ENCODE results near the gene ESF1. TPM values are rescaled to one million over a fixed set of nuclear protein-coding genes. Genes with fewer than 3 reads are reported as not detected.
"Not testable (repeated sequence)": the region's sequence is repeated elsewhere in the genome, so short reads cannot be mapped to it uniquely, and the experiment has no call there.

The ESF1 gene
- polyA plus RNA-seq, 3 donors: 3.5 to 13.2 (median 7.7) TPM

GRCh38 chr20:13791540-13792459 is 7.1 kb upstream of the ESF1 start:
- no peak overlapping the region for H3K27ac ChIP-seq (ENCODE audit: low read depth, low read length)

DNA sequence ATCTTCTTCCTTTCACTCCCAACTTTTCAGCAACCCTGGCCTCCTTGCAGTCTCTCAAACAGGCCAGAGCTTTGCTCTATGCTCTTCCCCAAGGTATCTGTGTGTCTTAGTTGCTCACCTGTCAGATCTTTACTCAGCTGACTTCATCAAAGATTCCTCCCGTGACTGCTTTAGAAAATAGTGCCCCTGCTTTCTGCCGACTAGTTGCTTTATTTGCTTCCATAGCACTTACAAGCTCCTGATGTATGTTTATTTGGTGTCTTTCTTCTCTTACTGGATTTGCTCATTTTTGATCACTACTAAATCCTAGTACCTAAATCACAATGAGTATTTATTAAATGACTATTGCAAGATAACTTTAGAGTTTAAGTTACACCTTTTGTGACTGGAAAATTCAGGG is 6.0 kb upstream of the ESF1 start:
- 56 to 94% (median 89%) methylated on average over 2 of the region's 2 CpGs for WGBS, 3 donors
- H3K27ac ChIP-seq (ENCODE audit: low read depth, low read length): no peak overlapping the region

More at GRCh38 chr20:13791540-13792459, 7.1 kb upstream of the ESF1 start:
- WGBS, 3 donors: 93 to 96% (median 95%) methylated on average over 2 of the region's 2 CpGs

GRCh38 chr20:13788167-13788834 is 3.6 kb upstream of the ESF1 start:
- no peak overlapping the region for H3K27ac ChIP-seq (ENCODE audit: low read depth, low read length)
- WGBS, 3 donors: 0 to 16% (median 15%) methylated on average over 1 of the region's 1 CpG

DNA sequence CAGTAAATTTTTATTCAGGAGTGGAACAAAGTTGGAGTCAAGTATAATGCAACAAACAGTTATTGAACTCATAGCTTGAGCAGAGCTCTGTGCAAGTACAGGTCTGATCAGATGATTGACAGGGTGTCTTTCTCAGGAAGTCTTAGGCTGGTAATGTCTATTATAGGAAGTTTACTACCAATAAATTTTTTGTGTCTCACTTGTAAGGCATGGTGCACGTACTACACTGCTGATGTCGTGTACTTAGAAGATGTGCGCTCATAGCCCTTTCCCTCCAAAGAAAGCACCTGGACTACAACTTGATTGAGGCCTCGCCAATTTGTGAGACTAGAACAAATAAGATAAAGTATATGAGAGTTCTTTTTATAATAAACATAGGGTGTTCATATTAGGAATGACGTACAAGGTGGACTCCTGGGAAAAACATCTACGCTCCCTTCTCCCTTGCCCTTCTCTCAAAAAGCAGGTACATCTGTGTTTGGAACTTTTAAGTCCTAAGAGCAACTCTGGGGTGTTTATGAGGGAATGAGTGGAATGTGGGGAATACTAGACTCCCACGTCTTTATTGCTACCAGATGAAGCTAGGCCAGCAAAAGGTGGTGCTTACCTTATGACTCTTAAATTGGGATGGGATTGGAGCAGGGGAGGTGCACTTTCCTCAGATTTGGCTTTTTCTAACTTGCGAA is 1.6 kb upstream of the ESF1 start:
- H3K27ac ChIP-seq (ENCODE audit: low read depth, low read length): no peak overlapping the region
- WGBS, 3 donors: 62 to 80% (median 76%) methylated on average over 8 of the region's 8 CpGs

DNA sequence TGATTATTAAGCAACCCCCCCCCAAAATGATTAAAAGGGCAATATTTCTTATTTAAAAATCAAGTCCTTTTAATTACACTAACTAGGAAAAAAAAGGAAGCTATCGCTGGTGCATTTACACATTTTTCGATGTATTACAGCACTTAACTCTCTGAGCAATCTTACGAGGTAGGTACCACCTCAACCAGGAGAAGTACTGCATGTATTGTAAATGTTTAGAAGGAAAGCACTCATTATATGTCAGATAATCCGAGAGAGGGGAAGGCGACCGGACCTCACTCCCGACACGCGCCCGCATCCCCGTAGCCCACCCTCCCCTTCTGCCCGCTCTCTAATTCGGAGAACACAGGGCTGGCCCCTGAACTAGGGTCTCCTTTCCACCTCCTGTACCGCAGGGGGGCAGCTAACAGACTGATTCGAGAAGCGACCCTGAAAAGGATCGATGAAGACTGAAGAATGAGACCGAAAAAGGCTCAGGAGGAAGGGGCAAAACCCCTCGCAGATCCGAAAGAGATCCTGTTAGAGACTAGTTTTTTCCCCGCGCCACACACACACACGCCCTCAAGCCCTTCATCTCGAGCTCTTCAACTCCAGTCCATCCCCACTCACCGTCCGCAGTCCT is 337 bp downstream of the ESF1 start:
- H3K27ac ChIP-seq (ENCODE audit: low read depth, low read length): no peak overlapping the region
- 0% methylated on average over 26 of the region's 26 CpGs for WGBS, 3 donors

DNA sequence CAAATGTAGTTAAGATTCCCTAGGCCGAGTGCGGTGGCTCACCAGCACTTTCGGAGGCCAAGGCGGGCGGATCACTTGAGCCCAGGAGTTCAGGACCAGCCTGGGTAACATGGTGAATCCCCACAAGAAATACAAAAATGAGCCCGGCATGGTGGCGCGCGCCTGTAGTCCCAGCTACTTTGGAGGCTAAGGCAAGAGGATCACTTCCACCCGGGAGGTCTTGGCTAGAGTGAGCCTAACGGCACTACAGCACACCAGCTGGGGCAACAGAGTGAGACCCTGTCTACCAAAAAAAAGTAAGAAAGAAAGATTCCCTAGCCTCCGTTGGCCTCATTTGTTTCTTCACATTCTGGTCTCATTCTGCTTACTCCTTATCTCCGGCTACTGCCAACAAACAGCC is 1.2 kb downstream of the ESF1 start:
- WGBS, 3 donors: 89 to 94% (median 93%) methylated on average over 13 of the region's 13 CpGs
- H3K27ac ChIP-seq (ENCODE audit: low read depth, low read length): no peak overlapping the region

DNA sequence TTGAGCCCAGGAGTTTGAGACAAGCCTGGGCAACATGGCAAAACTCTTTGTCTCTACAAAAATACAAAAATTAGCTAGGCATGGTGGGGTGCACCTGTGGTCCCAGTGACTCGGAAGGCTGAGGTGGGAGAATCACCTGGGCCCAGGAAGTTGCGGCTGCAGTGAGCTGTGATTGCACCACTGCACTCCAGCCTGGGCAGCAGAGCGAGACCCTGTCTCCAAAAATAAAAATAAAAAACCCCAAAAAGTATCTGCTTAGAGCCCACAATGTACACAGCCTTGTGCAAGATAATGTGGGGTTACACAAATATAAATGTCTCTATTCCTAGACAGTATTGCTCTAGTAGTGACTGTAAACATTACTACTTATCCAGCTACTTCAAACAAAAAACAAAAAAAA is 5.9 kb downstream of the ESF1 start:
- H3K27ac ChIP-seq (ENCODE audit: low read depth, low read length): no peak overlapping the region
- 91 to 95% (median 92%) methylated on average over 3 of the region's 3 CpGs for WGBS, 3 donors

DNA sequence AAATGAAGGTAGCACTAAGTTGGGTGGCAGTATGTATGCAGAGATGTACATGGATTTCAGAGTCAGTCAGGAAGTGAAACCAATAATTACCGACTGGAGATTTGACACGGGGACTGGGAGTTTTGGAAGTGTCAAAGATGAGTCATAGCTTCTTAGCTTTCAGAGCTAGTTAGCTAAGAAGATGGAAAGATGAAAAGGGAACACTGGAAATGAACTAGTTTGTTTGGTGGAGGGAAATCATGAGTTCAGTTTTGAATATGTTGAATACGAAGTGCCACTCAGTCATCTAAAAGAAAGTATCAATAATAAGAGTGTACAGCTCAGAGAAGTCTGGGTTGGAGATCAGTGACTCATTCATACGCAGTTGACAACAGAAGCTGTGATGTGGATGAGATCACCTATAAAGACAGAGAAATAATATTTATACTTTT is 7.5 kb downstream of the ESF1 start:
- no peak overlapping the region for H3K27ac ChIP-seq (ENCODE audit: low read depth, low read length)
- WGBS, 3 donors: 66 to 78% (median 73%) methylated on average over 4 of the region's 4 CpGs

DNA sequence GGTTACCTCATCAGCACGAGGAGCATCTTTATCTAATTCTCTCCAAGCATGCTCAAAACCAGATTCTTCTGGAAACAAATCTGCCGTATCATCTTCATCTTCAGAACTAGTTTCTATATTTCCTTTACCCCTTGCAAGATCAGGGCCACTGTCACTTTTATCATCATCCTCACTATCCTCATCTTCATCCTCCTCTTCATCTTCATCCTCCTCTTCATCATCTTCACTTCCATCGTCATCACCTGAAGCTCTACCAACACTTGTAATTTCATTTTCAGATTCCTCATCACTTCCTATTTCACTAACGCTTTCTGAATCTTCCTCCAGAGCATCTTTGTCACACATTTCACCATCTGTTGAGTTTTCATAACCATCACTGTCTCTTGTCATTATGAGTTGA is 8.9 kb downstream of the ESF1 start:
- 70 to 80% (median 76%) methylated on average over 4 of the region's 4 CpGs for WGBS, 3 donors
- no peak overlapping the region for H3K27ac ChIP-seq (ENCODE audit: low read depth, low read length)

DNA sequence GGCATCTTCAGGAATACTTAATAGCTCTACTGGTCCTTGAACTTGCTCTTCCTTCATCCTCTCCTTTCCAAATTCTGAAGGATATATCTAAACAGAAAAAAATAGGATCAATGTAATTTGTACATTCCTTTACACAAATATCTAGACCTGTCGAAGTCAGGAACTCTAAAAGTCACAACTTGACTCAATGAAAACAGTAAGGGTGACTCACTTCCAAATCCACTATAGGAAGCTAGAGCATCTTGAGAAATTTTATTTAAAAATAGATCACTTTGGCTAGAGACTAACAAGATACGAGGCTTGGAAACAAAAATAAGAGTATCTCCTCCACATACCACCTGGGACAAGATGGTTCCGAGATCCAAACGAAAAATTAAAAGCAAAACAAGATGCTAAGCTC is 12.2 kb downstream of the ESF1 start:
- 73 to 88% (median 76%) methylated on average over 4 of the region's 4 CpGs for WGBS, 3 donors
- H3K27ac ChIP-seq (ENCODE audit: low read depth, low read length): no peak overlapping the region

- 52 to 58% (median 58%) methylated on average over 4 of the region's 4 CpGs for WGBS, 3 donors
These were observed 12.8 kb downstream of the ESF1 start for GRCh38 chr20:13771853-13772453.

DNA sequence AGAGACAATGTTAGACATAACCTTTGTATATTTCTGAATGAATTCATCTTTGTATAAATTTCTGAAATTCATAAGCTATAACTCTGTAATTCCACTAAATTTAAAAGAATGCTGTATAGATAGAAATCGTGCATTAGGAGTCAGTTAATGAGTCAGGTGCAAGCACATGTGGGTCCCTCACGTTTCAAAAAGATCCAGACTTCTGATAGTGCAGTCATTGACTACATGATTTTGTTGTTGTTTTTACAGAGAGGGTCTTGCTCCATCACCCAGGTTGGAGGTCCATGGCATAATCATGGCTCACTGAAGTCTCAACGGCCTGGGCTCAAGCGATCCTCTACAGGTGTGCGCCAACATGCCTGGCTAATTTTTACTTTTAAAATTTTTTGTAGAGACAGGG is 14.6 kb downstream of the ESF1 start:
- WGBS, 3 donors: 88 to 92% (median 91%) methylated on average over 5 of the region's 5 CpGs
- no peak overlapping the region for H3K27ac ChIP-seq (ENCODE audit: low read depth, low read length)

More at GRCh38 chr20:13771853-13772453, 12.8 kb downstream of the ESF1 start:
- H3K27ac ChIP-seq (ENCODE audit: low read depth, low read length): no peak overlapping the region

GRCh38 chr20:13765868-13766416 is 18.8 kb downstream of the ESF1 start:
- WGBS, 3 donors: 93 to 100% (median 97%) methylated on average over 1 of the region's 1 CpG
- no peak overlapping the region for H3K27ac ChIP-seq (ENCODE audit: low read depth, low read length)

- H3K27ac ChIP-seq (ENCODE audit: low read depth, low read length): no peak overlapping the region
These were observed 19.4 kb downstream of the ESF1 start for GRCh38 chr20:13765299-13765698.

DNA sequence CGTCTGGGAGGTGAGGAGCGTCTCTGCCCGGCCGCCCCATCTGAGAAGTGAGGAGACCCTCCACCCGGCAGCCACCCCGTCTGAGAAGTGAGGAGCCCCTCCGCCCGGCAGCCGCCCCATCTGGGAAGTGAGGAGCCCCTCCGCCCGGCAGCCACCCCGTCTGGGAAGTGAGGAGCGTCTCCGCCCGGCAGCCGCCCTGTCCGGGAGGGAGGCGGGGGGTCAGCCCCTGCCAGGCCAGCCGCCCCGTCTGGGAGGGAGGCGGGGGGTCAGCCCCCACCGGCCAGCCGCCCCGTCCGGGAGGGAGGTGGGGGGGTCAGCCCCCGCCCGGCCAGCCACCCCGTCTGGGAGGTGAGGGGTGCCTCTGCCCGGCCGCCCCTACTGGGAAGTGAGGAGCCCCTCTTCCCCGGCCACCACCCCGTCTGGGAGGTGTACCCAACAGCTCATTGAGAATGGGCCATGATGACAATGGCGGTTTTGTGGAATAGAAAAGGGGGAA is 24.2 kb downstream of the ESF1 start:
- 94 to 98% (median 95%) methylated on average over 6 to 29 of the region's 33 CpGs for WGBS, 3 donors

DNA sequence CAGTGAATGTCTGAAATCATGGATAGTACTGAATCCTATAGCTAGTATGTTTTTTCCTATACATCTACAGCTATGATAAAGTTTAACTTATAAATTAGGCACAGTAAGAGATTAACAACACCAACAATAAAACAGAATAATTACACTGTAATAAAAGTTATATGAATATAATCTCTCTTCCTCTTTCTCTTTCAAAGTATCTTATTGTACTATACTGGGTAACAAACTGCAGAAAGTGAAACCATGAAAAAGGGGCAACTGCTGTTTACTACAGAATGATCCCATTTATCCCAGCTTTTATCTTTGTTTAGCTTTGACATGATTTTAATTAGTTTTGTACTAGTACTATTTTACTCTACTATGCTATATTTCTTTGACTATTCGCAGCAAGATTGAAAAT is 25.8 kb downstream of the ESF1 start:
- no peak overlapping the region for H3K27ac ChIP-seq (ENCODE audit: low read depth, low read length)
- WGBS, 3 donors: 46 to 100% (median 98%) methylated on average over 1 of the region's 1 CpG

More for the DNA sequence above, 24.2 kb downstream of the ESF1 start:
- H3K27ac ChIP-seq (ENCODE audit: low read depth, low read length): not testable (repeated sequence)

DNA sequence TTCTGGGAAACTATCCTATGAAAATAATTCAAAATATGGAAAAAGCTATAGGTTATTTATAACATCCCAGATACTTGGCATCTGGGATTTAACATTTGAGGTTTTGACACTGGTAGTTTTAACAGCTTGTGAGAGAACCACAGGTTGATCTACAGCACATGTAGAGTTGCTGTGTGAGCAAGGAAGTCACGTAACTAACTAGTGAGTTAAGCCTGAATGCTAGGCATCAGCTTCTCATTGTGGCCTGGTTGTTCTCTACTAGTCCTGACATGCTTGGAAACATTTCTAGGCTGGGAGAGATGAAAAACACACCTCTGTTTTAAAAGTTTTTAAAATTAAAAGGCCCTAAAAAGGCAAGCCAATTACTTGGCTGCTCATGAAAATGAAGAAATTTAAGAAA is 28.2 kb downstream of the ESF1 start:
- H3K27ac ChIP-seq (ENCODE audit: low read depth, low read length): no peak overlapping the region
- 96 to 97% (median 96%) methylated on average over 1 of the region's 1 CpG for WGBS, 3 donors

- H3K27ac ChIP-seq (ENCODE audit: low read depth, low read length): no peak overlapping the region
- WGBS, 3 donors: 72 to 81% (median 76%) methylated on average over 5 of the region's 5 CpGs
These were observed 28.9 kb downstream of the ESF1 start for GRCh38 chr20:13755809-13756208.

All from adipose tissue (tissue), 3 donors.